ENCODE data around the gene PRDX2.

The PRDX2 gene

GRCh38 chr19:12792051-12792852 is 9.3 kb downstream of the PRDX2 start:
- peak in 1 of 2 donors; percentile 44 for DNase-seq (ENCODE audit: low read depth in 2 of 2)

- DNase-seq (ENCODE audit: low read depth in 2 of 2), result peak; percentile 91 to 97
Measured at GRCh38 chr19:12791345-12792050, 10.1 kb downstream of the PRDX2 start, which contains the start of gene JUNB. Gene JUNB, plus strand, starts transcription at chr19:12791486. Its CDS starts 286 bp downstream, at chr19:12791772.

GRCh38 chr19:12790628-12791344 is 10.8 kb downstream of the PRDX2 start:
- DNase-seq (ENCODE audit: low read depth in 2 of 2), result no peak

DNA sequence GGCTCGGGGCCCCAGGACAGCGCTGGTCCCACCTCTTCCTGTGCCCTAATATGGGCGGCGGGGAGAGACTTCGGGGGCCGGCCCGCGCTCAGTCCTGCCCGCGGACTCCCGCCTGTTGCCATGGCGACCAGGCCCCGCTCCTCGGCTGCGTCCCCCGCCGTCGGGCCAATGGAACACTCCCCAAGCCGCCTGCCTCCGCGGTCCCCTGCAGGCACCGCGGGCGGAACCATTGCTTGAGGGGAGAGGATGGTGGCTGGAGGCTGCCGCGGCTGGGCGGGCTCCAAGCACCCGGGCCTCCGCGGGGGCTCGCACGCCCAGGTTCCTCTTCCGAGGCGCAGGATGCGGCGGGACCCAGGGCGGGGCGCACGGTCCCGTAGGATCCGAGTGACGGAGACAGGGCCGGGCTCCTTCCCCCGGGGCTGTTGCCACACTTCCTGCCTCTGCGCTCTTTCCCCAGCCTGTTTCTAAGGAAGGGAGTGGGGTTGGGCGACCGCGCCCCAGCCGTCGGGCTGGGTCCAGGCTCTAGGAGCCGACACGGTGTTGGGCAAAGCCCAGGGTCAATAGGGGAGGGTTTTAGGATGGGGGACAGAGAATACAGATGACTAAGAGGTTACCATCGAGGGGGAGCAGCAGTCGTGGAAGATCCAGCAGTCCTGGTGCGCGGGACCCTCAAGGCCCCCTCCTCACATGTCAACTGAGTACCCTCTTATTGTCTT is 11.5 kb downstream of the PRDX2 start:
- peak; percentile 62 to 86 for DNase-seq (ENCODE audit: low read depth in 2 of 2)

DNA sequence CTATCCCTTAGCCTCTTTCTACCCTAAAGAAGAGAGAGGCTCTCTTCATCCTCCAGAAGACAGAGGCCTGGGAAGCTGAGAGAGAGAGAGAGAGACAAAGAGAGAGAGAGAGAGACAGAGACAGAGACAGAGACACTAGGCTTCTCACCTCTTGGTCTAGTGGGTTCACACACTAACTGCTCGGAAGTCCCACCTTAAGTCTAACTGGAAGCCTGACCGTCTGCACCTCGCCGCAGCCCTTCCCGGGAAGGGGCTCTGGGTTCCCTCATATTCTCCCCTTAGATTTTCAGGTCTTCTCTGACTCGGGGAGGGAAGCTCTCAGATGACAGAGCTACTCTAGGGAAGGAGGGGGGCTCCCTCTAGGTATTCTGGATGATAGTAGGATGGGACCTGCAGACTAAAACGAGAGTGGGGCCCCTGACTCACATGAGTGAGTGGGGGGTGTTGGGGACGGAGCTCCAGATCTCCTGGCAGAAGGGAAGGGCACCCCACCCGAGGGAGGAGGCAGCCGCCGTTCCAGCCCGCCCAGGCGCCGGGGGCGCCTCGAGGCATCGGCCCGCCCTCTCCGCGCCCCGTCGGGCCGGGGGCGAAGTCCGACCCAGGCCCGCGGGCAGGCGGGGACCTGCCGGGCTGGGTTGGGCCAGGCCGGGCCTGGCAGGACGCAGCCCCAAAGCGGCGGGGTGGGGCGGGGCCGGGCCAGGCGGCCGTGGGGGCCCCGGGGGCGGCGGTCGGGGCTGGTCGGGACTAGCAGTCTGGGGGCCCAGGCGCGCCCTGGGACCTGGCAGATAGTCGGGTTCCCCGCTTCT is 12.3 kb downstream of the PRDX2 start:
- no peak for DNase-seq (ENCODE audit: low read depth in 2 of 2)

- peak in 1 of 2 donors; percentile 32 for DNase-seq (ENCODE audit: low read depth in 2 of 2)
Measured at GRCh38 chr19:12788682-12789097, 12.9 kb downstream of the PRDX2 start.

DNA sequence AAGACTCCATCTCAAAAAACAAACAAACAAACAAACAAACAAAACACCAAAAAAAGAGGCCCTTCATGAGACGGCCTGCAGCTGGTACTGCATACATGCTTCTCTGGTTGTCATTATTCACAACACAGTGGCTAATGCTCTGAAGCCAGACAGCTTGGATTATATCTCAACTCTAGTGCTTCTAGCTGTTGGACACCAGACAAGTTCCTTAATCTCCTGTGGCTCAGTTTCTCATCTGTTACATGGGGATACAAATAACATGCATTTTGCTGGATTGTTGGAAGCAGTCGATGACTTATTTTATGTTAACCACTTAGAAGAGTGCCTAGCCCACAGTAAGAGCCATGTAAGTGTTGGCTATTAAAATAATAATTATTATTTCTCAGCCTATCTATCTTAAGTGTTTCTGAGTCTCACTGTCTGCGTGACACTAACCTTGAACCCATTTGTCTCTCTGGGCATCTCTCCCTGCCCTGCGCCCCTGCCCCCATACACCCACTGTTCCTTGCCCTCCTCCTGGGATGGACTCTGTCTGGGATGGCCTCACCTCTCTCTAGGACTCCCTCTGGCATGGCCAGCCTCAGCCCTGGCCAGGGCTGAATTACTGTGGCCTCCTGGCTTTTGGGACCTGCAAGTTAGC is 13.4 kb downstream of the PRDX2 start:
- DNase-seq (ENCODE audit: low read depth in 2 of 2), result no peak

DNA sequence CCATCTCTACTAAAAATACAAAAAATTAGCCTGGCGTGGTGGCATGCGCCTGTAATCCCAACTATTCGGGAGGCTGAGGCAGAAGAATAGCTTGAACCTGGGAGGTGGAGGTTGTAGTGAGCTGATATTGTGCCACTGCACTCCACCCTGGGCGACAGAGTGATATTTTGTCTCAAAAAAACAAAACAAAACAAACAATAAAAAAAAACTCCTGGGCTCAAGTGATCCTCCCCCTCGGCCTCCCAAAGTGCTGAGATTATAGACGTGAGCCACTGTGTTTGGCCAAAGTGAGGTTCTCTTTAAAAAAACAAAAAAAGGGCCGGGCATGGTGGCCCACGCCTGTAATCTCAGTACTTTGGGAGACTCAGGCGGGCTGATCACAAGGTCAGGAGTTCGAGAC is 14.1 kb downstream of the PRDX2 start:
- no peak for DNase-seq (ENCODE audit: low read depth in 2 of 2)

DNA sequence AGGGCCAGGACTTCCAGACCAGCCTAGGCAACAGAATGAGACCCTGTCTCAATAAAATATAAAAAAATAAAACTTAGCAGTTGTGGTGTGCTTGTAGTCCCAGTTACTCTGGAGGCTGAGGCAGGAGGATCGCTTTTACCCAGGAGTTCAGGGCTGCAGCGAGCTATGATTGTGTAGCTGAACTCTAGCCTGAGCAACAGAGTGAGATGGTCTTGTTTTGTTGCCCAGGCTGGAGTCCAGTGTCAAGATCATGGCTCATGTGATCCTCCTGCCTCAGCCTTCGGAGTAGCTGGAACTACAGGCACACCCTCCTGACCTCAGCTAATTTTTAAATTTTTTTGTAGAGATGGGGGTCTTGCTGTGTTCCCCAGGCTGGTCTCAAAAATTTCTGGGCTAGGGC is 14.6 kb downstream of the PRDX2 start:
- DNase-seq (ENCODE audit: low read depth in 2 of 2), result no peak

GRCh38 chr19:12786141-12786870 is 15.3 kb downstream of the PRDX2 start:
- no peak for DNase-seq (ENCODE audit: low read depth in 2 of 2)

GRCh38 chr19:12785431-12786031 is 16.1 kb downstream of the PRDX2 start:
- no peak for DNase-seq (ENCODE audit: low read depth in 2 of 2)

DNA sequence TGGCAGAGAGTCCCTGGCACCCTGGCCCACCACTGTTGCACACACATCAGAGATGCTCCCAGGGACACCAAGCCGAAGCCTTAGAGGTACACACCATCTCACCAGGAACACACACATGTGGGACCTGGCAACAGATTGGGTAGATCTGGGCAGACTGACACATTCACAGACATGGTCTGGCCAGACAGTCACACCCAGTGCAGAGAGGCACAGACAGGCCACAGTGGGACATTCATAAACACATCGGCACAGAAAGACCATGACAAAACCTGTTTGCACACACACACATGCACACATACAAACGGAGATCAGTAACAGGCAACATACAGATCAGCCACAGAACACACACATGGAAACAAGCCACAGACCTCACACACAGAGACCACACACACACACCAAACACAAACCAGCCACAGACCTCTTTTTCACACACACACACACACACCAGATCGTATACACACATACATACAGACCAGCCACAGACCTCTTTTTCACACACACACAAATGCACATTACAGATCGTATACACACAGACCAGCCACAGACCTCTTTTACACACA is 16.6 kb downstream of the PRDX2 start:
- DNase-seq (ENCODE audit: low read depth in 2 of 2), result no peak

DNA sequence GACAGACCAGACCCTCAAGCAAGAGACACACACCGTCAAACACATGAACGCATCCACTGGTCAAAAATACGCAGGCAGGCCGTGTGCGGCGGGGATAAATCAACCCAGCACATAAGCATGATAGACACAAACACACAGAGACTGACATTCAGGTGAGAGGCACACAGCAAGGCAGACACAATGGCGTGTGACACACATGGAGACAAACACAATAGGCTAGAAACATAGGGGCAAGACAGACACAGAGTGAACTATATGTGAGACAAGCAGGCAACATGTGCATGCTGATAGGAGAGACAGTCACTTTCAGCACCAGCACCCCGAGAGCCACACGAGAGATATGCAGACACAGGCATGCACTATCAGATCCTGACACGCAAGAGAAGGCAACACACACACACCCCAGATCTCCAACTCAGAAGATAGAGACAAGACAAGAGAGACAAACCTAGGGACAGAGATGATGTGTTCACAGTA is 17.2 kb downstream of the PRDX2 start:
- DNase-seq (ENCODE audit: low read depth in 2 of 2), result no peak

GRCh38 chr19:12783849-12784393 is 17.7 kb downstream of the PRDX2 start:
- DNase-seq (ENCODE audit: low read depth in 2 of 2), result no peak

GRCh38 chr19:12783291-12783848 is 18.2 kb downstream of the PRDX2 start:
- no peak for DNase-seq (ENCODE audit: low read depth in 2 of 2)

- DNase-seq (ENCODE audit: low read depth in 2 of 2), result peak; percentile 77
Measured at GRCh38 chr19:12782424-12783290, 18.9 kb downstream of the PRDX2 start.

- no peak for DNase-seq (ENCODE audit: low read depth in 2 of 2)
Measured at GRCh38 chr19:12782174-12782423, 19.5 kb downstream of the PRDX2 start.
